Measurements from ENCODE around the gene ATG16L1. TPM values are rescaled to one million over a fixed set of nuclear protein-coding genes. Genes with fewer than 3 reads are reported as not detected.

The ATG16L1 gene
- total and polyA plus RNA-seq, 7 experiments from 2014 or later, result 16.0 to 115 (median 80.9) TPM

DNA sequence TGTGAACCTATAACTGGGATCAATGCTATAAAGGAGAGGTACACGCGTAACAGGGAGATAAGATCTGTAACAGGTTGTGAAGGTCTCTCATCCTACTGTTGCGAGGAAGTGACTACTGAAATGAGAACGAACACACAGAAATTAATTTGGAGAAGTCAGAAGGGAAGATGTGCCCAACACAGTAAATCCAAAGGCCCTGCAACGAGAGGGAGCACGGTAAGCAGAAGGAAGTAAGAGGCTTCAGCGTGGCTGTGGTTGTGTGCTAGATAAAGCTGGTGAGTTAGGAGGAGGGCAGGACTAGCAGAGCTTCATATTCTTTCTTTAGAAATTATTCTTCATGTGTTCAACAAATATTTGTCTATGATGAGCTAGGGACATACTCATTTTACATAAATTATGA, 2.5 kb upstream of the ATG16L1 start:
- Mint-ChIP-seq H3K4me3 (peak overlapping the region; percentile 4 to 69 (median 52)), H3K4me1 (peaks cover 37 to 65% (median 58%) of the 10 kb centered on the region in 7 donors), H3K9me3 (no peaks in the 10 kb centered on the region), H3K36me3 (peaks cover 0 to 17% (median 0%) of the 10 kb centered on the region in 5 donors), H3K27ac (peak overlapping the region; percentile 78 to 94 (median 89)), H3K27me3 (no peaks in the 10 kb centered on the region)
- intact Hi-C loops (cut with micrococcal nuclease), result no loop called here
- Histone ChIP-seq H3K4me3 (ENCODE audit: low read length) (no peak overlapping the region), H3K4me1 (ENCODE audit: control insufficient read depth in 2 of 2, insufficient read depth in 2 of 2, low read length in 2 of 2) (peaks cover 32 to 40% of the 10 kb centered on the region in 2 donors), H3K27me3 (ENCODE audit: control insufficient read depth in 2 of 2, insufficient read depth in 2 of 2, low read length in 2 of 2) (no peaks in the 10 kb centered on the region), H3K36me3 (ENCODE audit: control insufficient read depth in 2 of 3, insufficient read depth in 3 of 3, low read length in 3 of 3) (peaks cover 0 to 5% (median 0%) of the 10 kb centered on the region in 3 experiments), H3K9me3 (ENCODE audit: control insufficient read depth in 2 of 3, low read length in 3 of 3) (no peaks in the 10 kb centered on the region), H3K27ac (ENCODE audit: low read depth, low read length) (peak overlapping the region; percentile 81)
- ChIA-PET POLR2A (interaction anchor here (1.7 to 6.8 kb wide), 2 partner anchors 19 to 22 kb away, joined by 6 to 46 read pairs; no protein-coding TSS in a partner anchor), CTCF (interaction anchor here (0.8 to 2.6 kb wide), 2 partner anchors 153 to 397 kb away, joined by 3 to 9 read pairs; no protein-coding TSS in a partner anchor)
- peak in 4 of 9 donors; percentile 24 to 39 (median 31) for DNase-seq
- ATAC-seq, result no peak

DNA sequence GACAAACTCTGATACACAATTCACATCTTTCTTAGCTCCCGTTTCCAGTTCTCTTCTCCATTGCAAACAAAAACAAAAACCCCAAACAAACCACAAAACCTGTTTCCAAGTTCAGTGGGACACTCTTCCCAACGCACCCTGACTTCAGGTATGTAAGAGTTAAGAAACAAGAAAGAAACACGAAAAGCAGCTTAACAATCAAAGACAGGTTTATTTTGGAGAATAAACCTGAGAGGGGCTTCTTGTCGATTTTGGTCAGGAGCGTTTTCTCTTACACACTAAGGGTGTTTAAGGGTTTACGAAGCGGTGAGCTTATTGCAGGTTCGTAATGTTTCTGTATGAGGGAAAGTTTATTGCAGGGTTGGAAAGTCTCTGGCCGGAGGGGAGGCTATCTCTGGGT, 905 bp upstream of the ATG16L1 start:
- H3K9me3 Mint-ChIP-seq, result no peaks in the 10 kb centered on the region
- Histone ChIP-seq H3K9me3 (ENCODE audit: control insufficient read depth in 2 of 3, low read length in 3 of 3) (no peaks in the 10 kb centered on the region), H3K4me1 (ENCODE audit: control insufficient read depth in 2 of 2, insufficient read depth in 2 of 2, low read length in 2 of 2) (peaks cover 36 to 48% of the 10 kb centered on the region in 2 donors), H3K36me3 (ENCODE audit: control insufficient read depth in 2 of 3, insufficient read depth in 3 of 3, low read length in 3 of 3) (peaks cover 0 to 11% (median 0%) of the 10 kb centered on the region in 3 experiments), H3K4me3 (ENCODE audit: low read length) (peak overlapping the region; percentile 57), H3K27me3 (ENCODE audit: control insufficient read depth in 2 of 2, insufficient read depth in 2 of 2, low read length in 2 of 2) (no peaks in the 10 kb centered on the region), H3K27ac (ENCODE audit: low read depth, low read length) (peak overlapping the region; percentile 81)
- intact Hi-C loops (cut with micrococcal nuclease), result loop anchor here (2.0 to 5.0 kb wide), 8 partner anchors 43 to 1788 kb away; partner anchors contain the start of genes EIF4E2 (in 1 of the 2), NCL (in 1 of the 2), PDE6D (in 1 of the 2) and TIGD1 (in 1 of the 2)
- POLR2A ChIA-PET, result interaction anchor here (1.1 to 6.8 kb wide), 8 partner anchors 11 to 190 kb away, joined by 3 to 46 read pairs (median 8); partner anchors contain the start of gene INPP5D
- peaks cover 45 to 76% (median 66%) of the 10 kb centered on the region in 7 donors for H3K4me1 Mint-ChIP-seq
- peak overlapping the region; percentile 87 to 98 (median 93) for H3K27ac Mint-ChIP-seq
- H3K36me3 Mint-ChIP-seq, result peaks cover 0 to 26% (median 7%) of the 10 kb centered on the region in 5 donors
- DNase-seq, result no peak
- ATAC-seq, result no peak
- H3K27me3 Mint-ChIP-seq, result no peaks in the 10 kb centered on the region
- CTCF ChIA-PET, result interaction anchor here (0.7 to 2.7 kb wide), 10 partner anchors 18 to 398 kb away, joined by 3 to 13 read pairs (median 4); no protein-coding TSS in a partner anchor
- peak overlapping the region in 9 of 10 donors; percentile 86 to 96 (median 92) for H3K4me3 Mint-ChIP-seq

DNA sequence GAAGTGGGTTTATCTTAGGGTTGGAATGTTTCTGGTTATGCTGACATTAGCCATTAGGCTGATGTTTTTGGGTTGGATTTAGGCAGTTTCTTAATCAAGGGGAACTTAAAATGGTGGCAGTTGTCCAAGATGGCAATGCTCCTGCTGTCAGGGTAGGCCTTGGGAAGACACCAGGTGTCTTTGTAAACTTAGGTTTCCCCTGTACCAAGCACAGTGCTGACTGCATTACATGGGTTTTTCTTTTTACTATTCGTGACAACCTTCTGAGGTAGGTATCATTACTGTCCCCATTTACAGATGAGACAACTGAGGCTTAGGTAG, 528 bp upstream of the ATG16L1 start:
- Mint-ChIP-seq H3K27me3 (no peaks in the 10 kb centered on the region), H3K4me1 (peaks cover 47 to 80% (median 70%) of the 10 kb centered on the region in 7 donors), H3K9me3 (no peaks in the 10 kb centered on the region), H3K27ac (peak overlapping the region; percentile 87 to 98 (median 93)), H3K4me3 (peak overlapping the region; percentile 86 to 96 (median 92)), H3K36me3 (peaks cover 0 to 26% (median 8%) of the 10 kb centered on the region in 5 donors)
- peaks cover 0 to 15% (median 0%) of the 10 kb centered on the region in 3 experiments for H3K36me3 ChIP-seq (ENCODE audit: control insufficient read depth in 2 of 3, insufficient read depth in 3 of 3, low read length in 3 of 3)
- H3K4me1 ChIP-seq (ENCODE audit: control insufficient read depth in 2 of 2, insufficient read depth in 2 of 2, low read length in 2 of 2), result peaks cover 36 to 50% of the 10 kb centered on the region in 2 donors
- intact Hi-C loops (cut with micrococcal nuclease), result loop anchor here (1.0 to 5.0 kb wide), 23 partner anchors 17 to 1789 kb away; partner anchors contain the start of genes EIF4E2 (in 2 of the 2), INPP5D (in 2 of the 2), PDE6D (in 2 of the 2) and TIGD1 (in 2 of the 2)
- no peaks in the 10 kb centered on the region for H3K27me3 ChIP-seq (ENCODE audit: control insufficient read depth in 2 of 2, insufficient read depth in 2 of 2, low read length in 2 of 2)
- H3K27ac ChIP-seq (ENCODE audit: low read depth, low read length), result peak overlapping the region; percentile 81
- POLR2A ChIA-PET, result interaction anchor here (0.8 to 6.8 kb wide), 8 partner anchors 11 to 190 kb away, joined by 3 to 46 read pairs (median 8); partner anchors contain the start of gene INPP5D
- DNase-seq (no peak), ATAC-seq (no peak)
- H3K9me3 ChIP-seq (ENCODE audit: control insufficient read depth in 2 of 3, low read length in 3 of 3), result no peaks in the 10 kb centered on the region
- CTCF ChIA-PET, result interaction anchor here (0.6 to 2.7 kb wide), 11 partner anchors 17 to 705 kb away, joined by 3 to 13 read pairs (median 4); no protein-coding TSS in a partner anchor
- peak overlapping the region; percentile 57 for H3K4me3 ChIP-seq (ENCODE audit: low read length)

DNA sequence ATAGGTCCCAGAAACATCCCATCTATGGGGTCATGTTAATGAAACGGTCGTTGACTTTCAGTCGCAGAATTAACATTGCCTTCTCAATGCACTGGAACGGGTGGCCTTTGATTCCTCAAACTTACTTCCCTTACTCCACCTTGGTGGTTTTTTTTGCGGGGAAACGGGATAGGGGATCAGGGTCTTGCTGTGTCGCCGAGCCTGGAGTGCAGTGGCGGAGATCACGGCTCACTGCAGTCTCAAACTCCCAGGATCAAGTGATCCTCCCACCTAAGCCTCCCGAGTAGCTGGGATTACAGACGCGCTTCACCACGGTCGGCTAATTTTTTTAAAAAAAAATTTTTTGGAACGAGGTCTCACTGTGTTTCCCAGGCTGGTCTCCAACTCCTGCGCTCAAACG, 754 bp downstream of the ATG16L1 start:
- Mint-ChIP-seq H3K4me1 (peaks cover 45 to 78% (median 71%) of the 10 kb centered on the region in 7 donors), H3K27ac (peak overlapping the region; percentile 87 to 96 (median 91)), H3K27me3 (no peaks in the 10 kb centered on the region), H3K4me3 (peak overlapping the region; percentile 86 to 96 (median 92)), H3K36me3 (peaks cover 0 to 28% (median 11%) of the 10 kb centered on the region in 5 donors), H3K9me3 (no peaks in the 10 kb centered on the region)
- intact Hi-C loops (cut with micrococcal nuclease), result loop anchor here (5.0 kb wide), 7 partner anchors 45 to 1790 kb away; partner anchors contain the start of genes NCL (in 1 of the 2), PDE6D (in 1 of the 2) and UGT1A5 (in 1 of the 2)
- H3K36me3 ChIP-seq (ENCODE audit: control insufficient read depth in 2 of 3, insufficient read depth in 3 of 3, low read length in 3 of 3), result peaks cover 0 to 28% (median 0%) of the 10 kb centered on the region in 3 experiments
- ChIA-PET POLR2A (interaction anchor here (0.8 to 6.8 kb wide), 4 partner anchors 9 to 104 kb away, joined by 3 to 46 read pairs (median 21); no protein-coding TSS in a partner anchor), CTCF (interaction anchor here (0.6 to 2.7 kb wide), 5 partner anchors 11 to 399 kb away, joined by 3 to 13 read pairs (median 4); no protein-coding TSS in a partner anchor)
- DNase-seq (no peak), ATAC-seq (no peak)
- H3K4me1 ChIP-seq (ENCODE audit: control insufficient read depth in 2 of 2, insufficient read depth in 2 of 2, low read length in 2 of 2), result peaks cover 33 to 47% of the 10 kb centered on the region in 2 donors
- H3K9me3 ChIP-seq (ENCODE audit: control insufficient read depth in 2 of 3, low read length in 3 of 3), result no peaks in the 10 kb centered on the region
- H3K27ac ChIP-seq (ENCODE audit: low read depth, low read length), result peak overlapping the region; percentile 81
- peak overlapping the region; percentile 80 for H3K4me3 ChIP-seq (ENCODE audit: low read length)
- no peaks in the 10 kb centered on the region for H3K27me3 ChIP-seq (ENCODE audit: control insufficient read depth in 2 of 2, insufficient read depth in 2 of 2, low read length in 2 of 2)

DNA sequence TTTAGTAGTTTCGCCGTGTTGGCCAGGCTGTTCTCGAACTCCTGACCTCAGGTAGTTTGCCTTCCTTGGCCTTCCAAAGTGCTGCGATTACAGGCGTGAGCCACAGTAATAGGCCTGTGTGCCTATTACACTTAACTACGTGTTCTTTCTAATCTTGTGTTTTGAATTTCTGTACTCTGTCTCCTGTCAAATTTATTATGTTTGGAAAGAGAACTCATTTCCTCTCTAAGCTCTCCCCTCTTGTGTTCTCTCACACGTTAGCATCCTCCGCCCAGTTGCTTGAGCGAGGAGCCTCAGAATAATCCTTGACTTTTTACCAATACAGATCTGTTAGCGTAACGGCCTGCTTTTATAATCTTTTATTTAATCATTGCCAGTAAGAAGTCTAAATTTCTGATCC, 3.7 kb downstream of the ATG16L1 start:
- CTCF ChIA-PET, result interaction anchor here (2.5 kb wide), 1 partner anchor 13 kb away, joined by 18 read pairs; no protein-coding TSS in a partner anchor
- ATAC-seq (no peak), DNase-seq (no peak)
- Histone ChIP-seq H3K27me3 (ENCODE audit: control insufficient read depth in 2 of 2, insufficient read depth in 2 of 2, low read length in 2 of 2) (no peaks in the 10 kb centered on the region), H3K36me3 (ENCODE audit: control insufficient read depth in 2 of 3, insufficient read depth in 3 of 3, low read length in 3 of 3) (peaks cover 3 to 55% (median 22%) of the 10 kb centered on the region in 3 experiments), H3K4me1 (ENCODE audit: control insufficient read depth in 2 of 2, insufficient read depth in 2 of 2, low read length in 2 of 2) (peaks cover 39 to 40% of the 10 kb centered on the region in 2 donors), H3K9me3 (ENCODE audit: control insufficient read depth in 2 of 3, low read length in 3 of 3) (no peaks in the 10 kb centered on the region), H3K4me3 (ENCODE audit: low read length) (no peak overlapping the region), H3K27ac (ENCODE audit: low read depth, low read length) (no peak overlapping the region)
- Mint-ChIP-seq H3K27ac (peak overlapping the region; percentile 23 to 83 (median 59)), H3K4me3 (peak overlapping the region; percentile 34 to 78 (median 51)), H3K9me3 (peaks cover 0 to 1% (median 0%) of the 10 kb centered on the region in 11 donors), H3K27me3 (no peaks in the 10 kb centered on the region), H3K4me1 (peaks cover 41 to 80% (median 71%) of the 10 kb centered on the region in 7 donors), H3K36me3 (peaks cover 5 to 44% (median 33%) of the 10 kb centered on the region in 5 donors)
- POLR2A ChIA-PET, result interaction anchor here (2.9 to 6.8 kb wide), 3 partner anchors 9 to 13 kb away, joined by 8 to 46 read pairs (median 38); no protein-coding TSS in a partner anchor
- intact Hi-C loops (cut with micrococcal nuclease), result no loop called here

DNA sequence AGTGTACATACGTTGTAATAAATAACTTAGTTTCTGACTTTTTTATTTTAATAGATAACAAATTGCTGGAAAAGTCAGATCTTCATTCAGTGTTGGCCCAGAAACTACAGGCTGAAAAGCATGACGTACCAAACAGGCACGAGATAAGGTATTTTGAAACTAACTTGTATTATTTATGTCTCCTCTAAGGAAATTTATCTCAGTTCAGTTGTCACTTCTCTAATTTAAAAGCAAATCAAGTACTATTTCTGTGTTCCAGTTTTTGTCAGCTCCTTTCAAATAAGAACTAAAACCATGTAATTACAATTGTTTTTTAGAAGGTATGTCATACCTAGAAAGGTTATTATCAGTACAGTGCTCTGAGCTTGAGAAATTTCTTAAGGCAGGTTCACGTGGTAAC, 4.6 kb downstream of the ATG16L1 start:
- CTCF ChIA-PET, result no interaction called here
- Mint-ChIP-seq H3K27ac (peak overlapping the region in 2 of 9 donors; percentile 59 to 67), H3K27me3 (no peaks in the 10 kb centered on the region), H3K4me1 (peaks cover 32 to 80% (median 68%) of the 10 kb centered on the region in 7 donors), H3K9me3 (peaks cover 0 to 1% (median 0%) of the 10 kb centered on the region in 11 donors), H3K36me3 (peaks cover 5 to 44% (median 36%) of the 10 kb centered on the region in 5 donors), H3K4me3 (peak overlapping the region in 2 of 10 donors; percentile 53)
- peaks cover 3 to 64% (median 29%) of the 10 kb centered on the region in 3 experiments for H3K36me3 ChIP-seq (ENCODE audit: control insufficient read depth in 2 of 3, insufficient read depth in 3 of 3, low read length in 3 of 3)
- POLR2A ChIA-PET, result interaction anchor here (0.6 to 2.9 kb wide), 2 partner anchors 12 to 95 kb away, joined by 3 to 8 read pairs; no protein-coding TSS in a partner anchor
- no peaks in the 10 kb centered on the region for H3K9me3 ChIP-seq (ENCODE audit: control insufficient read depth in 2 of 3, low read length in 3 of 3)
- ATAC-seq (no peak), DNase-seq (no peak)
- no peaks in the 10 kb centered on the region for H3K27me3 ChIP-seq (ENCODE audit: control insufficient read depth in 2 of 2, insufficient read depth in 2 of 2, low read length in 2 of 2)
- intact Hi-C loops (cut with micrococcal nuclease), result no loop called here
- H3K4me3 ChIP-seq (ENCODE audit: low read length), result no peak overlapping the region
- H3K4me1 ChIP-seq (ENCODE audit: control insufficient read depth in 2 of 2, insufficient read depth in 2 of 2, low read length in 2 of 2), result peaks cover 32 to 35% of the 10 kb centered on the region in 2 donors
- no peak overlapping the region for H3K27ac ChIP-seq (ENCODE audit: low read depth, low read length)
